HG03342 (cell line): ENCODE data around the gene PFKL.
"Not testable (repeated sequence)": the region's sequence is repeated elsewhere in the genome, so short reads cannot be mapped to it uniquely, and the experiment has no call there.

Experiments used
- ATAC-seq: cut with Tn5 transposase; IDR thresholded peaks from one replicate; pipeline ENCODE4 v1.9.1; 2021; ENCODE audit warnings: mild to moderate bottlenecking, moderate library complexity; ENCODE audit not compliant: unreplicated experiment

PFKL gene

DNA sequence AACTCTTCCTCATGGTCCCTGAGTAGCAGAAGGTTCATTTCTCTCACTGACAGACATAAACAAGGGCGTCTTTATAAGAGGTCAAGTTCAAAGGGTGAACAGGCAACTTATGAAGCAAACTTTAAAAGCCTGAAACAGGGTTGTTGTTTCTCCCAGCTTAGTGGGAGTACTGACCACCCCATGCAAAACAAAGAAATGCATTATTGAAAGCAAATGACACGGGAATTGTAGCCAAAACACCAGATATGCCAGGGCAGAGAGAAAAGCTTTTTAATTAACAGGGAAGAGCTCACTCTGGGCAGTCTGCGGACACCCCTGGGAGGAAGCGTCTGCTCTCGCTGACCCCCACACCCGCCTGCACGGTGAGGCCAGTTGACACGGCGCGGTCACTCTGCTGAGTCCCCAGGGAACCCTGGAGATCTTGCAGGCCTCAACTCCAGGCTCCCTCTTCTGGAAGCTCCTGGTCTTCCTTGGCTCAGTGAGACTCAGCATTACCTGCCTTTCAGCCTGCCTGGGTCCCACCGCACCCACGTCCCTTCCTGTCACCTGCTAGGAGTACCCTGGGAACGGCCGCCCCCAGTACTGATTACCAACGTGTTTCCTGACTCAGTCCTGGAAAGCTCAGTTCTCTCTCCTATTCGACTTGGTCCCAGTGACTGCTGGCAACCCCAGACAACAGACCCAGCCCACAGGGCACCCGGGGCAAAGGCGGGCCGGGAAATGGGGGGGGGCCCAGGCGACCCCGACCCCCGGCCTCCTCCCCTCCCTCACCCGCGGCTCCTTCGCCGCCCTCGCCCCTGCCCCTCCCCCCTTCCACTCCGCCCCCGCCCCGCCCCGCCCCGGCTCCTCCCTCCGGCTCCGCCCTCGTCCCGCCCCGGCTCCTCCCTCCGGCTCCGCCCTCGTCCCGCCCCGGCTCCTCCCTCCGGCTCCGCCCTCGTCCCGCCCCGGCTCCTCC lies 38.4 kb downstream of the PFKL start:
- ATAC-seq = no peak

DNA sequence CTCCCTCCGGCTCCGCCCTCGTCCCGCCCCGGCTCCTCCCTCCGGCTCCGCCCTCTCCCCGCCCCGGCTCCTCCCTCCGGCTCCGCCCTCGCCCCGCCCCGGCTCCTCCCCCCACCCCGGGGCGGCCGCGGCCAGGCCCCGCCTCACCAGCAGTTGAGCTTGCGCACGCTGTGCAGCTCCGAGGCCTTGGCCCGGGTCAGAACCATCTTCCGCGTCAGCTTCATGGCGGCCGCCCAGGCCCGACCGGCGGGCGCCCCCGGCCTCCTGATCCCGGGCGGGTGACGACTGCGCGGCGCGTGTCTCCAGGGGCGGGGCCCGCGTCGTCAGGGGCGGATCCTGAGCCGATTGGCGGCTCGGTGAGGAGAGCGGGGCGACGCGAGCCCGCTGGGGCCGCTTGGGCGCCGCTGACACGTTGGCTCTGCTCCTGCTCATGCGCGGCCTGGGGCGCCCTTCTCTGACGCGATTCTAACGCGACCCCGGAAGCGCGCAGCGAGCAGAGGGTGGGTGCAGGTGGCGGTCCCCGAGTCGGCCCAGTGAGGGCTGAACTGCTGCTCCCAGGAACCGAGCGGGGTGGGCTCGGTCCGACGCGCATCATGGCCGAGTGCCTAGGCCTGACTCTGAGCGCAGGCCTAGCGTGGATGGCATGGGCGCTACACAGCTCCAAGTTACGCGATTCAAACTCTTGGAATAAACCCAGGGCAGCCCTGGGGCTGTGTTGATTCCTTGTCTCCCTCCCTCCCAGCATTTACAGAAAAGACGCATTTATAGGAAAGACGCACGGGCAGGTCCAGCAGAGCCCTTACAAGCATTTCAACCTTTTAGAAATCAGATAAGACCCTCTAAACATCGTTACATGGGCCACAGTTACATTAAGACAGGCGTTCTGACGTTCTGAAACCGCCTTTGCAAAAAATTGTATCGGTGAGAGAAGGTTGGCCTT lies 39.4 kb downstream of the PFKL start, which contains the start of gene CFAP410:
Gene CFAP410 (minus strand): TSS at position 420 of the 940 bp plus-strand sequence. CDS start 196 bp downstream, at position 224.
- peak; percentile 85 for ATAC-seq

DNA sequence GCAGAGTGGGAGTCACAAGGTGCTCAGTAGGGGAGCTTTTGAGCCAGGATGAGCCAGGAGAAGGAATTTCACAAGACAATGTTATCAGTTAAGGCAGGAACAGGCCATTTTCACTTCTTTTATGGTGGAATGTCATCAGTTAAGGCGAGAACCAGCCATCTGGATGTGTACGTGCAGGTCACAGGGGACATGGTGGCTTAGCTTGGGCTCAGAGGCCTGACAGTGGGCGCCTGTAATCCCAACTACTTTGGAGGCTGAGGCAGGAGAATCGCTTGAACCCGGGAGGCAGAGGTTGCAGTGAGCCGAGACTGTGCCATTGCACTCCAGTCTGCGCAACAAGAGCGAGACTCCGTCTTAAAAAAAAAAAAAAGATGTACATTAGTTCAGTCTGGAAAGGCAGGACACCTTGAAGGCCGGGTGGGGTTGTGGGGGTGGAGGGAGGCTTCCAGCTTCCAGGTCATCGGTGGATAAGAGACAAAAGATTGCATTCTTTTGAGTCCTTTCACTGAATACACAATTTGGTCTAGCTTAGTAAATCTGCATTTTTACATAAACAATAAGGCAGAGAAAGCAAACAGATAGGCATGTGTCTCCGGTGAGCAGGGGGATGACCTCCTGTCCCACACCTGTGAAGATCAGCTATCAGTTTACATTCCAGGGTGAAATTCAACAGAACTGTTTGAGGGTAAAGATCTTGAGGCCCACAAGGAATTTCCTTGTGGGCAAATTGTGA lies 42.0 kb downstream of the PFKL start:
- not testable (repeated sequence) for ATAC-seq

DNA sequence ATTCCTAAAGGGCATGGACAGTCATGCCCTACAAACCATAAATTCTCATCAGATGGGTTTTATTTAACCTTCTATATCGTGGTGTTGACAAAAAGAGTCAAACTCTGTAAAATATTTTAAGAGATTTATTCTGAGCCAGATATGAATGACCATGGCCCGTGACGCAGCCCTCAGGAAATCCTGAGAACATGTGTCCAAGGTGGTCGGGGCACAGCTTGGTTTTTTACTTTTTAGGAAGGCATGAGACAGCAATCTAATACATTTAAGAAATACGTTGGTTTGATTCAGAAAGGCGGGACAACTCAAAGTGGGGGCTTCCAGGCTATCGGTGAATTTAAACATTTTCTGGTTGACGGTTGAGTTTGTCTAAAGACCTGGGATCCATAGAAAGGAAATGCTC lies 43.1 kb downstream of the PFKL start:
- not testable (repeated sequence) for ATAC-seq

DNA sequence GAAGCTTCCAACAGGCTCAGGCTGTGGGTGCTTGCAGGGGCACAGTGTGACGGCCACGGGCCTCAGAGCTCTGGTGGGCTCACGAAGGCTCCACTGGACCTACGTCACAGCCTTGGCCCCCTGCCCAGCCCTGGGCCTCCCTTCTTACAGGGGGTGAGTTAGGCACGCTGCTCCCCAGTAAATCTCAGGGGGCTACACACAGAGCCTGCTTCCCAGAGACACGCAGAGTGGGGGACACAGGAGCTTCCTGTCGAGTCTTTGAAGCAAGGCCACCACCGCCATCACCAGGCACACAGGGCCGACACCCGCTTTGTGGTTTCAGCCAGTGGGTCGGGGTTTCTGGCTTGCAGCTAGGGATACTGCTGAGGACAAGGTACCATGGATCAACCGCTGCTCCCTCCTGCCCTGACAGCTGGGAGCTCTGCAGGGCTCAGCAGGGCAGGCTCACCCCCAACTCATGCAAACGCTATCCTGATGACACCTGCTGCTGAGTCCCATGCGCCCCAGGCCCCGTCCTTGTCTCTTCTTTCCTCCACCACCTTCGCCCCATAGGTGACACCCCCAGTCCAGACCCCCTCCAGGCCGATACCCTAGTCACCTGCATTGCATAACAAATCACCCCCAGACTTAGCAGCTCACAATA lies 44.8 kb downstream of the PFKL start:
- ATAC-seq = no peak

DNA sequence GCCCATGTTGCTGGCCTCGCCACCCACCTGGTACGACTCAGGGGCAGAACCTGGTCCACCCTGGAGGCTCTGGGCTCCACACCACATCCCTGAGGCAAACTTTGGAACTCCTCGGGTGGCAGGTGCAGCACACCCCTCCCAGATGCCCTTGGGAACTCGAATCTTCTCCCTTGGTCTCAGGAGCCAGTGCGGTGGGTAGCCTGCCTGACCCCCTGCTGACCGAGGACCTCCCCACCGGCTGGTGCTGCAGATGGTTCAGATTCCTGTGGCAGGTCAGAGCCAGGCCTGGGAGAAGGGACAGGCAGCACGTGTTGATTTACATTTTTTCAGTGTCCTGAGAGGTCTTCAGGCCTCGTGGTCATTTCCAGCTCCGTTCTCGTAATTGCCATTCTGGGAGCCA lies 45.6 kb downstream of the PFKL start:
- no peak for ATAC-seq

DNA sequence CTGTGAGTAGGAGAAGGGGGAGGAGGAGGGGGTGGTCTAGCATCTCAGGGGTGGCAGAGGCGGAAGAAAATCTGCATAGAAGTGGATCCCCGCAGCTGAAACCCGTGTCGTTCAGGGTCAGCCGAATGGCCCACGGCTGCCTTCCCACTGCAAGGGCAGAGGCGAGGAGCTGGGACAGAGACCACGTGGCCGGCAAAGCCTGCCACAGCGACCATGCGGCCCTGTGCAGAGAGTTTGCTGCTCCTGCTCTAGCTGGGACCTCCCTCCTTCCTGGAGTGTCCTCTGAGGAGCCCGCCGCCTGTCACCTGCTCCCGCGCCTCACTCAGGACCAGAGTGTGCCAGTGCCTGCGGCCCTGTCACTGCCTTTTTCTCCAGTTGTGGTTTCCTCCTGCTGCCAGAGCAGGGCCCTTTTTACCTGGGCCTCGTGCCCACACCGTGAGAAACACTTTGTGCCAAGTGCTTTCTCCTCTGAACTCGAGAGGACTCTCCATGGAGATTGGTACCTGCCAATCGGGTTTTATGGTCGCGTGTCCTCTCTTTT lies 48.1 kb downstream of the PFKL start:
- ATAC-seq = no peak

DNA sequence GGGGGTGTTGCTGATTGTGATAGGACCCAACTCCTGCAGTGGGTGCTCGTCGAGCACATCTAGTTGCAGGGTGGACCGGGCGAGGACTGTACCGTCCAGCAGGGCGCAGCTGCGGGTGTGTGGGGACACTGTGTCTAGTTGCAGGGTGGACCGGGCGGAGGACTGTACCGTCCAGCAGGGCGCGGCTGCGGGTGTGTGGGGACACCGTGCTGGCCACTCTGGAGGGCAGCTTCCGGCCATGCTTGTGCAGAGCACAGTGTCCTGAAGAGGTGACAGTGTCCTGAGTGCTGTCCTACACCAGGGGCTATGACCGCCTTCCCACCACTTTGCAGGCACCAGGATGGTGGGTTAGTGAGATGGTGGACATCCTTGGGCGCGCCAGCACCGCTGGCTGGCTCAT lies 49.0 kb downstream of the PFKL start:
- no peak for ATAC-seq

DNA sequence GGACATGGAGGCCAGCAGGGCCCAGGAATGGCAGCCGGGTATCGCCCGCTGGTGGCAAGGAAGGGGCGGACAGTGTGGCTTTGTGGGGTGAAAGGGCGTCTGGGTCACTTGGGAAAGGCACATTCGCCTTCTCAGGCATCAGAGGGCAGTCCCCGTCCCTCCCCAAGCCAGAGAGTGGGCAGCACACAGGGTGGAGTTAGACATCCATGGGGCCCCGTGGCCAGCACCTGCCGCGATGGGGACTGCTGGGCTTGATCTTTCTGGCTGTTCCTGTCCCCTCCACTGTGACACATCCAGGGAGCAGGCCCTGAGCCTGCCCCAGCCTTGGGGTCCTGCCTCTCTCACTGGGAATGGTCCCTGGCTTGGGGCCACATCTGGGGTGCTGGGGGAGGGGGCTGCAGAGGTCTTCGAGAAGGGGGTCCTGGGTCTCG lies 49.6 kb downstream of the PFKL start:
- no peak for ATAC-seq

DNA sequence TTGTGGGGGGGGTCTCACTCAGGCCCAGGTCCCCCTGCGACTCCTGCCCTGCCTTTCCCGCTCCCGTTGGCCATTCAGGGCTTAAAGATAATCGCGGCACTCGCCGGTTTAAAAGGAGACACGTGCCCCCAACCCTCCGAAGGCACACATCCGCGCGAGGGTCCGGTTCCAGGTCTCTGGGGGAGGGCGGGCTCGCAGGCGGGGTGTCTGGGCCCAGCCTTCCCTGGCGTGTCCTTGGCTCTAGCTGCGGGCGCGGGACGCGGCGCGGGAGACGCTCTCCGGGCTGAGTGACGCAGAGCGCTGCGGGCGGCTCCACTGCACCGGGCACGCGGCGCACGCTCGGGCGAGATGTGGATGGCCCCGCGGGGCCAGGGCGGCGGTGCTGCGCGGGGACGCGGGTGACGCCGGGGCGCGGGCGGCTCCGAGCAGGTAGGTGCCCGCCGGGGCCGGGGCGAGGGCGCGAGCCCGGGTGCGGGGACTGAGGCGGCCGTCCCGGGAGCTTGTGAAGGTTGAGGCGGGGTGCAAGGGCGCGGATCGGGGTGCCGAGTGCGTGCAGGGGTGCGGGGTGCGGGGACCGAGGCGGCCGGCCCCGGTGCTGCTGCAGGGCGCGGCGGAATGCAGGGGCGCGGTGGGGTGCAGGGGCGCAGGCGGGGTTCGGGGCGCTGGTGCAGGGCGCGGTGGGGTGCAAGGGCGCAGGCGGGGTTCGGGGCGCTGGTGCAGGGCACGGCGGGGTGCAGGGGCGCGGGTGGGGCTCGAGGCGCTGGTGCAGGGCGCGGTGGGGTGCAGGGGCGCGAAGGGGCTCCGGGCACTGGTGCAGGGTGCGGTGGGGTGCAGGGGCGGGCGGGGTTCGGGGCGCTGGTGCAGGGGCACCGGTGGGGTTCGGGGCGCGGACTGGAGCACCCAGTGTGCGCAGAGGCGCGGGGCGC lies 50.3 kb downstream of the PFKL start:
- ATAC-seq = no peak

DNA sequence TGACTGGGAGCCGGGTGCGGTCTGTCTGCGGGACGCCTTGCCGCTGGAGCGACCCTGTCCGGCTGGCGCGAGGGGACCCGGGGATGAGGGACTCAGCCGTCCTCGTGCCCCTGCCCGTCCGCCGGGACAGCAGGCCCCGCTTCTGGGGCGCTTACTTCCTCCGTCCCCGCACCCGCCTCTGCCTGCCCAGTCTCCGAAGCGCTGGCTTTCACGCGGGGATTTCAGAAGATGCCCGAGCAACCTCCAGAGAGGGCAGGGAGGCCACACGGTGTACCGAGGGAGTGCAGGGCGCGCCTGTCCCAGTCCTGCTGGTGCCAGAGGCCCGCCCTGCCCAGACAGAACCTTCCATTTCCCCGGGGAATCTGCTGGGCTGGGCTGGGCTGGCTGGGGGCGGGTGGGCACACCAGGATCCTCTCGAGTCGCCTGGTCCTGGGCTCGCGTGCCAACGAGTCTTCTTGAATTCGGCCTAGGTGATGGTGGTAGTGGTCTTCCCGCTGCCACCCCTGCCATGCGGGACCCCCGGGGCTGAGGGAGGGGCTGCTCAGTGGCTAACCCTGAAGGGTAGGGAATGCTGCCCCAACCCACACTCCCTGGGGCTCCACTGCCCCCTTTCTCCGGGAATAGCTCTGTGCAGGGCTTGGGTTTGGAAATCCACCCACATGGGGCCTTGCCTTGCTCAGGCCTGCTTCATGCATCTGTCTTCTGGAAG lies 51.1 kb downstream of the PFKL start:
- ATAC-seq = no peak

DNA sequence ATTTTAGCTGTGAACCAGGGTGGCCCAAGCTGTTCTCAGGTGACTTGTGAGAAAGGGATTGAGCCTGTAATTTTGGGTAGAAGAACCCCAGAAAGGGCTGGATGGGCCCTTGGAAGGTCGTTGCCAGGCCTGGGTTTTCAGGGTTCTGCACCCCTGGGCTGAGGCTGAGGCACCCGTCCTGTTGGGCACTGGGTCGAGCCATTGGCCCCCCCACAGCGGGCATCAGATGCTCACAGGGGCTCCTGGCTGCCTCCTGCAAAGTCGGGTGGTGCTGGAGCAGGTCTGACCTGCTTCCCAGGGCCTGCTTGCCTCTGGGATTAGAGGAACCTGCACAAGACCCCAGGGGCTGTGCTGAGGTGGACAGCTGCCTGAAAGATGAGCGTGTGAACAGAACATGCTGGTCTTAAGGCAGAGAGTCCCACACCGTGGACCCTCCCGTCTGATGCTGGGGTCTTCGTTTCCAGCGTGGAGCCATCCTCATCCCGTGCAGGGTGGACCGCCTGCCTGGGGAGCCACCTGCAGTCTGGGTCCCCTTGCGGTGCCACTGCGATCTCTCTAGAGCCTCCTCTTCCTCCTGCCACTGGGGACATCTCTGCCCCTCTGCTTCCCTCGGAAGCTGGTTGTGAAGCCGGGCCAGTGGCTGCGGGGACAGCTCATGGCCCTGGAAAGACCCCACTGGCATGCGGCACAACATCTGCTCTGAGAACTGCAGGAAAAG lies 51.8 kb downstream of the PFKL start:
- ATAC-seq = no peak

DNA sequence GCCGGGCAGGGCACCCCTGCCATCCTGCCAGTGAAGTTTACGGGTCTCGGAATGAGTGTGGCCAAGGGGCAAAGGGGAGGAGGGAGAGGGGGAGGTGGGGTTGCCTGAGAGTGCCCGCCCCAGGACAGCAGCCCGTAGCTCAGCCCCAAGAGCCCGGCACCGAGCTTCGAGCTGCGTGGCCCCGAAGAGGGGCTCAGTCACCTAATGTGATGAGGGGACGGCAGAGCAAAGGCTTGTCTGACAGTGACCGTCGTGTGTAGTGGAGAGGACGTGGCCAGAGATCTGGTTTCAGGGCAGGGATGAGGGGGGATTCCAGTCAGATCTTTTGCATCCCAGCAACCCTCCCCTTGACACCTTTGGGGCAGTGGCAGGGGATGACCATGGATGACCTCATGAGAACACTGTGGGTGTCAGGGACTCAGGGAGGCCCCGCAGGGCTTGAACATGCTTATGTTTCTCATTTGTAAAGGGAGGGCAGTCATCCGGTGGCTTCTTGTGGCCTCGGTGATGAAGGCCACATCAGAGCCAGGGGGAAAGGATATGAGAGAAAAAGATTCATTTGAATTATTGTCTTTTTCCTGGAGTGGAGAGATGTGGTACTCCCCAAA lies 52.5 kb downstream of the PFKL start:
- no peak for ATAC-seq

DNA sequence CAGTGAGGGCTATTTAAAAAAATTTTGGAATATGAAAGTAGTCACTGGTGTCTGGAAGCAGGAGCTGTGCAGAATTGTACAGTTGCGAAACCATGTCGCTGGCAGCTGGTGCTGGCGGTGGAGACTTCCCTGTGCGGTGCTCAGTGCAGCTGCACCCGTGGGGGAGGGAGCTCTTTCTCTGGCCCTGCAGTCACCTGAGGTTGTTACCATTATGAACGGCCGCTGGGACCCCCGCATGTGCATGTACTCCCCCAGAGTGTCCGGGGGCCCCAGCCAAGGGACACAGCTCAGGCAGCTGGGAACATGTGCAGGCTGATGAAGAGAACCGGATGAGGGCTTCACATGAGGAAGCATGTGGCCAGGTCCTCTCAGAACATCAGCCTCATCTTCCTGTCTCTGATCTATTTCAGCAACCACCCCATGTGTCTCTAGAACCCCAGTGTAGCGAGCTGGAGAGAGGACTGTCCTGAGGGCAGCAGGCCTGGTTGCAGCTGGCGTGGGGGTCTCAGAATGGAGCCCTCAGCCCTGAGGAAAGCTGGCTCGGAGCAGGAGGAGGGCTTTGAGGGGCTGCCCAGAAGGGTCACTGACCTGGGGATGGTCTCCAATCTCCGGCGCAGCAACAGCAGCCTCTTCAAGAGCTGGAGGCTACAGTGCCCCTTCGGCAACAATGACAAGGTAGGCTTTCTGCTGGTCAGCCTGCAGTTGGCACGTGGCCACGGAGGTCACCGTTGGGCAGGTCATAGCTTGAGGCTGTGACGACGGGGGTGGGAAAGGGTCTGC lies 53.5 kb downstream of the PFKL start, which contains the start of gene TRPM2:
Gene TRPM2 (plus strand): TSS at position 431 of the 780 bp plus-strand sequence. CDS start 80 bp downstream, at position 511.
- no peak for ATAC-seq

DNA sequence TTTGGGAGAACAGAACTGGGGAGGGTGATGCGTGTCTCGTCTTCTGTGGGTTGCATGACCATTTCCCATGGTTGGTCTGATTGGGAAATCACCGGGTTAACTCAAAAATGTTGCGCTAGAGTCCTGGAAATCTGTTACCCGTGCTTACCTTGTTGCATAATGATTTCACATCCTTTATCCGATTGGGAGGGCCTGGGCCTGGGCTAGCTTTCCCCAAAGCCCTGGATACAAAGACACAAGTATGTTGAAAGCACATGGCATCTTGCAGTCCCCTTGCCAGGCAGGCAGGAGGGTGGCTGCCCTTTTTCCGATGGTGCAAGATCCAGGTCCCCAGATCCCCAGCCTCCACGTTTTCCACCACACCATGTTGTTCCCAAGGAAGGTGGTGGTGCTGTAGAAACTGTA lies 54.1 kb downstream of the PFKL start:
- no peak for ATAC-seq
